HG02973 (cell line): ENCODE data around the gene SORCS1.
A peak's percentile ranks its signal among the peaks of the same experiment; 100 is the strongest.

Experiments used
- ATAC-seq: cut with Tn5 transposase; IDR thresholded peaks from one replicate; pipeline ENCODE4 v1.9.1; 2021; ENCODE audit warnings: moderate library complexity; ENCODE audit not compliant: unreplicated experiment

SORCS1 gene

DNA sequence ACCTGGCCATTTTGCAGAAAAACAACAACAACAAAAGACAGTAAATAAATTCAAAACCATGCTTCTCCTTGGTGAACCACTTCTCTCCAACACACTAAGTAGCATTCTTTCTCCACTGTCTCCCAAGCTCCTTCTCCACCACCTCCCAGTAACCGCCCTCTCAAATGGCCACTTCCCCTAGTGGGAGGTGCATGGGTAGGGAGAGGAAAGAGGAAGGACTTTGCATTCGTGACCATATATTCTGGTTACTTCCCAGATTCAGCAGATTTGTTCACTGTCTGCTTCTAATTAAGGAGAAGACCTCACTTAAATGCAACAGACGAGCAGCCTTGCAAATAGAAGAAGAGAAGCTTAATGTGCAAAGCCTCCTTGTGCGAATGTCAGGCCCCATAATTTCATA, 166.8 kb downstream of the SORCS1 start:
- ATAC-seq, result no peak

DNA sequence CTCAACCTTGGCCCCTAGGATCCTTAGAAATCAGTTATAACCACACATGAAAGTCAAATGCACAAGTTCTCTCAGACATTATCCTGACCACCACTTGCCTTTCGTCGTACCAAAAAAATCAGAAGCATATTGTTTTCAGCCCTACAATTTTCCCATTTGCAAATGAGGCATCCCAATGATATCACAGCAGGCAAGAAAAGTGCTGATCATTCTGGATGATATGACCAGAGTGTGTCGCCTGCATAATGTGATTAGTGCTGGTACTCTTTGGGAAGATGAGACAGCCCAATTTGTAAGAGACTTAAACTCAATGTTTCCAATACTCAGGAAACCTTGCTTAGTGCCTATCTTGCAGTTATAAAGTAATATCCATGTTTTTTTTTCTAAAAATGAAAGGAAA, 168.0 kb downstream of the SORCS1 start:
- ATAC-seq, result no peak

DNA sequence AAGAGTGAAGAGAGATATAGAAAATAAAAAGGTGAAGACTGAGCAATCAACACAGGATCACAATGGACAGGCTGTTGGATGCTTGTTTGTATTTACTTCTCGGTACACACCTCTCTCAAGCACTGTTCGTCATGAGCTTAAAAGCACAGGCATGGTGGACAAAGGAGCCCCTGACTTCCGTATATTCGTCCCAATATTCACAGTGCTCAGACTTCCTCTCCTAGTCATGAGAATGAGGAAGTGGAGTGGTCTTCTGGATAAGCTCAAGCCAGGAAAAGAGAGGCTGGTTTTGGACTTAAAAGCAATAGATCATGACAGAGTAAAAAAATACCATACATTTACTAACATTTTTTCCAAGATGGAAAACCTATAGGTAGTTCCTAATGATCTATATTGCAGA, 172.5 kb downstream of the SORCS1 start:
- ATAC-seq, result no peak

DNA sequence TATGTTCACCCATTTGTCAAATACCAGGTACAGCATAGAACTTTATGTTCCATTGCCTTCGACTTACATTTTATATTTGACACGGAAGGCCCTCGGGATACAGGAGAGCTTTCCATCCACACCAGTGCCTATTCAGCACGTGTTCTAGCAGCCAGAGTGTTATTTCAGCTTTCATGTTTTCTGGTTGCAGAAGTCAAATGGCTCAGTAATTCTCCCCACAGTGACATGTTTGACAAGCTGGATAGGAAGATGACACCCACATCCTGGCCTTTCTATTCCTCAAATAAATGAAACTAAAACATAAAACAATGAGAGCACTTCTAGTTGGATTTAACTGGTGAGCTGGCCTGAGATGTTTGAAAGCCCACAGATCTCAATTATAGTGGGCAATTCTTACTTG, 173.4 kb downstream of the SORCS1 start:
- ATAC-seq, result no peak

DNA sequence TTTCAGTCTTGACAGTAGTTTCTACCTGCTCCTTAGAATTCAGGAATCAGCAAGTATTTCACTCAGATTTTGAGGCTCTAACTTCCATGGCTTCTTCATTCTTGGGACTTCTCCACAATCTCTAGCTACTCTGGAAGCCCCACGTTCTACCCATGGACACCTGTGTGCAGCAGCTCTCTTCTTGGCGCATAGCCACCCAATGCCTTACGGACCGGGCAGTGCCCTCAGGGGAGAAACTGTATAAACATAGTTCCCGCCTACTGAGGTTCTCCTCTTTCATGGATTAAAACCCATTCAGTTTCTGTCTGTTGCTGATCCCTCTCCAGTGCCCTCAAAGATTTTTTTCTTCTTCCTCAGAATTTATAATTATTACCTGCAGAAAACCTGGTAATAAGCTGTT, 177.1 kb downstream of the SORCS1 start:
- ATAC-seq, result no peak

DNA sequence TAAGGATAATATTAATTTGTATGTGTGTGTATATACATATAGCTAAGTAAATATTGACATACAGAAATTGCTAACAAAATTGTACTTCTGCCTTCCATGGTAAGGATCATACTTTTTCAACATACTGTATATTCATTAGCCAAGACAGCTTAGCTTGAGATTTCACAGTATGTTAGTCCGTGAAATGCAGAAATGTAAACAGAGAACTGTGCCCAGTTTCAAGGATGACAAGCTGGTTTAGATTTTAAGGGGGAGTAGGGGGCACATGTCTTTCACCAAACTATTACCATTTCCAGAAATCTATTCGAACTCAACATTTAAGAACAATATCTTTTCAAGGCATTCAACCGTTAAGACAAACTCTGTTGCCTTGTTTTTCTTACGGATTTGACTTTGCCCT, 182.2 kb downstream of the SORCS1 start:
- no peak for ATAC-seq

DNA sequence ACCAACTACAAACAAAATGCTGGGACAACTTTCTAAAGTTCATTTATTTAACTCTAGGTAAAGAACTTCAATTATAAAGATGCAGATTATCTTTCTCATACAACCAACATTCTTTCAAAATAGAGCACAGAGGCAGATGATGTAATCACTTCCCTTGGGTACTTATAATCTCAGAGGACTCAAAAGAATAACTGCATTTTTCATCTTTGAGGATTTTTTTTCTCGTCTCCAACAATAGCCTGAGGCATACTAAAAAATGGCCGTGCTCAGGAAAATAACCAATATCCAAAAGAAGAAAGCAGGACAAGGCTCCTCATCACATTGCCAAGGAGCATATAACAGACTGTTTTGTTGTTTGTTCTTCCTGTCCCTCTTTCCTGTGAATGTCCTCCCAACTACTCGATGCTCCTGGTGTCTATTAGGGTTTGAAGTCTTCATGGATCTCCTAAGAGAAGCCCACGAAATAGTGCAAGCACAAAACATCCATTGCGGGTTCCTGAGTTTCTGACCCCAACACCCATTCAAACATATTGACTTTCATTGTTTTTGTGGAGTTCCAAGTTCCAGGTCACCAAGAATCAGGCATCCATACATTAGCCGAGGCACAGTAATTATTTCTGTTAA, 182.9 kb downstream of the SORCS1 start:
- no peak for ATAC-seq

DNA sequence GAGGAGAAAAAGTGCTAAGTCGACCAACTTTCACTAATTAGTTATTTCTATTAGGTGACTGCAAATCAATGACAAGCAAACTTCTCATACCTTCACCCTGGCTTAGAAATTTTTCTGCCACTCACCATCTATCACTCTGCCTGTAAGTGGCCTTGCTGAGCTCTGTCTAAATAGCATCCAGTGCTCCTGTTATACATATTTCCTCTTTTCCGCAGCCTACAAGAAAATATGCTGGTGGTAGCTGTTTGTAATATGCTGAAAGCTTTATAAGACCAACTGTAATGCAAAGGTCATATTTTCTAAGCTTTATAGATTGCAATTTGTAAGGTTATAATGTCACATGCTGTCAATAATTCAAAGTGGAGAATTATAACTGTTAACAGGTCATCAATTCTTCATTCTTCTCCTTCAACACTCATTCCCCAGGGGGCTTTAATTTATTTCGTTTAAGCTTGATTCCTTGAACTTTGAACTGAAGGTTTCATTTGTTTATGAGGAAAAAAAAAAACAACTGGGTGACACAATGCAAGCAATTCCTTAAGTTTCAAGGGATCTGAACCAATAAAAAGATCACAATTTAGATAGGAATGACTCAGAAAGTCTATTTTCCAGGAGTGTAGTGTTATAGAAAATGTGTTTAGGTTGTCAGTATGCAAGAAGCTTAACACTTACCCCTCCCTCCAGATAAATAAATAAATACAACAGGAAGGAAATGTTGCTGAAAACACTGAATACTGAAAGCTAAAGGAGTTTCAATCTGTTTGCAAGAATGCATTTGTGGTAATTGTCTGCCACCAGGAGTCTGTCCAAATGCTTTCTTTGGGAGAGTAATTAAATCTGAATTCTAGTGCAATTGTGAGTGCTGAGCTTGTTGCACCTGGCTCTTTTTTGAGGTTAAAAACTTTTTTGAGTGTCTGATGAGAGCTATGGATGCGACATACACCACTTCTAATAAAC, 183.7 kb downstream of the SORCS1 start:
- peak; percentile 84 for ATAC-seq

DNA sequence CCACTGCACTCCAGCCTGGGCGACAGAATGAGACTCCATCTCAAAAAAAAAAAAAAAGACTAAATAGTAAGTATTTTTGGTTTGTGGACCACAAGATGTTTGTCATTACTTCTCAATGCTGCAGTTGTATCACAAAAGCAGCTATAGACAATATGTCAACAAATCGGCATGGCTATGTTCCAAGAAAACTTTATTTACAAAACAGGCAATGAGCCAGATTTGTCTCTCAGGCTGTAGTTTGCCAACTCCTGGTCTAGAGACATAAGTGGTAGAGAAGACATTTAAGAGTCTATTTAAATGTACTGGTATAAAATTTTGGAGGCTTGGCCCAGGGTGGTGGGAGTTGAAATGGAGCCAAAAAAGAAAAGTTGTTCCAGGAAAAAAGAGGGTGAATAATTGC, 185.8 kb downstream of the SORCS1 start:
- no peak for ATAC-seq

DNA sequence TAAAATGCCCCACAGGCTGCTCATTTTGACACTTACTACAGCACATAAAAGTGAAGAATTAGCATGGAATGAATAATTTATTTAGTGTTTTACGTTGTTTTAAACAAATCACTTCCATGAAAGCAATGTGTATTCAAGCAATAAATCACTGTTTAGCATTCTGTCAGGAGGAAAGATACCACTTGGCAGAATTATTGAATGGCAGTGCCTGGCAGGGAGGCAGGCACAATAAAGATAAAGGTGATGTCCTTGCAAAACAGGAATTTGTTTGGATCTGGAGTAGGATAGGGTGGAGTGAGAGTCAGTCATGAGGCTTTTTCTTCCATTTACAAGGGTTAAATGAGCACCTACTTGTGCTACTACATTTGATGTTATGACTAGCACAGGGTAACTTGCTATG, 190.8 kb downstream of the SORCS1 start:
- no peak for ATAC-seq

DNA sequence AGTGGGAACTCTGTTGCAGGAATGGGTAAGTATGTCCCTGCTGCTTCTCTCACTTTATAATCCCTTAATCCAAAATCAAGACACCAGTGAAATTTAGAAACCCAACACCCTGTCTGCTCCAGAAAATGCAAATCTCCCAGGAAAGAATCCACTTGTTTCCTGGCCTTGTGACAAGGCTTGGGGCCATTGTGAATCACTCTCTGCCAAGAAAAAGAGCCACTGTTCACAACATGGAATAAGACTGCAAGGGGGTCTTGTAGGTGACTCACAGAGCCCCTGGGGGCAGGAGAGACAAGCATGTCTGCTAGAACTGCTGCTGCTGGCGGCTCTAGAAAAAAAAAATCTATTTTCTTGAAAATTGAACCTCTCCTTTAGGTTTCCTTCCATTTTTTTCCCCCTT, 191.2 kb downstream of the SORCS1 start:
- ATAC-seq, result no peak

DNA sequence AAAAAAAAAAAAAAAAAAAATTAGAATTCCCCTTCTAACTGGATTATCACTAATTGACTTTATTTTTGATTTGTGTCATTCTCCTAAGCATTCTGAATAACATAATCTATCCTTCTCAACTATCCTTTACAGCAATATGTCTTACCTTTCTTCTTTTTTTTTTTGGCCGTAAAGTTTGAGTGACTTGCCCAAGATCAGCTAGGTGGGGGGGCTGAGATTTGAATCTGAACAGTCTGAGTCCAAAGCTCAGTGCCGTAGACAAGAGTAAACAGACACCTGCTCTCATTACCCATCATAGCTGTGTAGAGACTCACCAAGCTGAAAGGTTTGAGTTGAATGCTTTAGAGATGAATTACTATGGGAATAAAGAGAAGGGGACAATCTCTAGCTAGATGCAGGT, 192.1 kb downstream of the SORCS1 start:
- ATAC-seq, result no peak

DNA sequence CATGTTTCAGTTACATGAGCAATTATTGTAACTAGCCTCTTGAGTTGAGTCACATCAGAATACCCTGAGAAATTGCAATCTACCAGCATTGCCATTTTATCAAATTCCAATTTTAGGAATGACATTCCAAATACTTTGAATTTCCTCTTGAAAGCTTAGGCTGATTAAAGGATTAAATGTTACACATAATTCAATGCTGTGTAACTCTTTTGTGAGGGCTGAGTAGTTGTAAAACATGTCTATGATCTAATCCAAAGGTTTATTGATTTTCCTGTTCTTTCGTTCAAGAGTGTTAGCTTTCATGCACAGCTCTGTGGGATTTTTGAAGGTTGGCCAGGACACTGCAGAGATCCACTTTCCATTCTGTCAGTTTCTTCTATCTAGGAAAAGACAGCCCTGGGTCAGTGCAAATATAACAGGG, 193.1 kb downstream of the SORCS1 start:
- no peak for ATAC-seq

DNA sequence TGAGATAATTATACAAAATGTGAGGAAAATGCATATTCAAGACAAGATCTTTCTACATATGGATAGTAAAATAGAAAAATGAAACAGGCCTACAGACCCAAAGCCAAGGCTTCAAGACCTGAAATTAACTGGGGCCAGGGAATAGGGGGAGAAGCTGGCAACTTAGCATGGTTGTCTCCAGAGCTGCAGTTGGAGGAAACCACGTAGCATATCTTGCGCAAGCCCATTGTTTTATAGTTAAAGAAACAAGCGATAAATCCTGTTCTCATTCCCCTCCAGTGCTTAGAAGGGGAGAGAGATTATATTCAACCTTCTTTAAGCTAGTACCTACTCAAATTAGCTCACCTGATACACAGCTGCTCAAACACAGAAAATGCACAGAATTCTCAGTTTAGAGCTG, 197.1 kb downstream of the SORCS1 start:
- ATAC-seq, result no peak

DNA sequence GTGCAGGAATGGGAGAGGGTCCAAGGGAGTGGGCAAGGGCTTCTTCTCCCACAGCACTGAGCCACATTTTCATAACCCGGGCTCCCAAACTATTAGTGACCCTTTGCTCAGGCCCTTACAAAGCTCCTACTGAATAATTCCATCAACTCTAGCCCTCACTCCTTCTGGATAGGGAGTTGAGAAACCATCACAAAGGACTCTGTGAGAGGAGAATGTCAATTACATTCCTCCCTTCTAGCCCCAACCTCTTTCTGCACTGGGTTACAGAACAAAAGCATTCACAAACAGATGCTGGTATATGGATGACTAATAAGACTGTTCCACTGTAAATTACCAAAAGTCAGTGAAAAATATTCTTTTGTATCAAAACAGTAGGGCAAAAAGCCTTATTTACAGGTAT, 203.7 kb downstream of the SORCS1 start:
- ATAC-seq, result no peak

DNA sequence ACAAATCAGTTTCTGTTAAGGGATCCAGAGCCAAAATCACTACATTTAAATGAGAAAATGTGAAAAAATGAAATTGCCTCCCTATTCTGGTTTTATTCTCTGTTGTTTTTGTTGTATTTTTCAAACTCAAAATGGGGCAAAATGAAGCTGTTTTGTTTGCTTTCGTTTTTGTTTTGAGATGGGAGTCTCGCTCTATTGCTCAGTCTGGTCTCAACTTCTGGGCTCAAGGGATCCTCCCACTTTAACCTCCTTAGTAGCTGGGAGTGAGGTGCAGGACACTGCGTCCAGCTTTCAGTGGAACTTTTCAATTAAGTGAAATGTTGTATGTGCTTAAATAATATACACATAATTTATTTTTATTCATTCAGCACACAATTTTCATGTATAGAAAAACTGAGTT, 205.0 kb downstream of the SORCS1 start:
- peak; percentile 42 for ATAC-seq

DNA sequence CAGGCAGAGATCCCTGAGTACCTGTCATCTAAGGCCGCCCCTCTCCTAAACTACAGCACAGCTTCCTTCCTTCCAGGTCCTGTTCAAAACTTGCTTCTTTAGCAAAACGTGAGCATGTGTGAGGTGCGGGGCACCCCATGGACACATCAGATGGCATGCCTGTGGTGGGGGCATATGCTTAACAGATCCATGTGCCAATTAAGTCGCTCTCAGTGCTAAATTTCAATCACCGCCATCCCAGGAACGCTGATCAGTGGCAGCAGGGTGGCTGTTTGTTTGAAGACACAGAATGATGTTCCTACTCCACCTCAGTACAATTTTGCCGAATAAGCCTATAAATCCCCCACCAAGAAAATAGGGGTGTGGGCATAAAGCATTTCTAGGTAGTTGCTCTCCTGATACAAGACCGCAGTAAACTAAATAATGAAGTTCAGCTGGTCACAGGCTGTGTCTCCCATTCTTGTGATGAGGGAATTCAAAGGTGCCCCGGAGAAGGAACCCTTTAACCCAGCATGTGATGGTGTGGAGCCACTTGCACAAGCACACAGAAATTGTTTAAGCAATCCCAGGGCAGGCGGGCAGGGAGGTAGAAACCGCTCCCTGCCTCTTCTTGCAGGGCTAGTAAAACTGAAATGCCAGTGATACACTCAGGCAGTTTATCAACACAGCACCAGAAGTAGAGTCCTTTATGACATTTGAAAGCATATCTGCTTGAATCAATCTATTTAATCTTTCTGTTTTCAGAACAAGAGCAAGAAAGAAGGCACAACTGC, 205.7 kb downstream of the SORCS1 start:
- no peak for ATAC-seq

DNA sequence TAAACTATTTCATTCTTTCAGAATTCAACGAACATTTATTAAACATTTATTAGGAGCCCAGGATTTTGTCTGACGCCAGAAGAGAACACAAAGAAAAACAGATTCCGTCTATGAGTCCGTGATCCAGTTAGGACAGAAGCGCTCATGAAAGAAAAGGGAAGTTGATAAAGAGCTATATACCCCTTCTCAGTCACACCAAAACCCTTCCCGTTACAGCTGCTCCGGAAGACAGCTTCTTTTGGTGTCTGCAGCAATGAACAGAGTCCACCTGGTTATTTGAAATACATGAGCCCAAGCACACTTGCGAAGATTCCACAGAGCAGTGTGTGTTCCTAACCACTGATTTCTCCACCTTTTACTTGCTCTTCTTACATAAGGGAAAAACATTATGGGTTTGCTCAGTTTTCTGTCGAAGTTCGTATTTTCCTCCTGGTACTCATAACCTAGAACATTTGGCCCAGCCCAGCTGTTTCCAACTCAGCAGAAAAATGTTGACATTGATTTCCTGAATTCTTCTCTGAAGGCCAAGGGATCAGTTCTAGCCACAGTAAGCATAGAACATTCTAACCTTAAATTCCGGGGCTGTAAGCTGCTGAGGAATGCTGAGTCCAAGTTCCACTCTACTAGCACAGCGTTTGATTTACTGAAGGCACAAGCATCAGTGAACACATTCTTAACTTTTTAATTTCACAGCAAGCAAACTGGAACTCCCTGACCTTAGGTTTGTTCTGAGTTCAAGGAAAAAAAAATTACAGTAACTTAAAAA, 206.5 kb downstream of the SORCS1 start:
- peak; percentile 72 for ATAC-seq

DNA sequence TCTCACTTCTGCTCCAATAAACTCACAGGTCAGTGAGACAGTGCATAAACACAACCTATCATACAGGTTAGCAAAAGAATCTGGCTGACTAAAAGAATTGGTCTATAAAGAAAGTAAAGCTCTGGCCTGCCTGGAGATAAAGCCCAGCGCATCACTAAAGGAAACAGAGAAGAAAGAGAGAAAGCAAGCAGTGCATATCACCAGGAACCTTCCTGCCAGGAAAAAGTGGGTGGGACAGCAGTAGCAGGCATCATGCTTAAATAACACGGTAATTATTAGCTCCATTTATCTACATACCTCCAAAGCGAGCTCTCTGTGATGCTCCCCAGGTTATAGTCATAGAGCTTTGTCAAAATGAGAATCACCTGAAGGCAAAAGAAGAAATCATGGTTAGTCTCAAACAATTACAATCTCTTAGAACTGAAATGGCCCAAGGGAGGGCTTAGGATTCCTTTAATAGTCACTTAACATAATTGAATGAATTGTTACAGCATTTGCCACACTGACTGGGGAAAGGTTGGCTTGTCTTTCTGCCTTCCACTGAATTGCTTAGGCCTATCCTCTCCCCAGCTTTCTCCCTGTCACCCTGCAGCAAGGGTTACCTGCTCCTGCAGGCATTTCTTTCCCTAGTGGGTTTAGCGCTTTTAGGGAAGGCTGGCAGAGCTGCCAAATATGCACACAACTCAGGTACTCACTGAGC, 208.1 kb downstream of the SORCS1 start:
- no peak for ATAC-seq

DNA sequence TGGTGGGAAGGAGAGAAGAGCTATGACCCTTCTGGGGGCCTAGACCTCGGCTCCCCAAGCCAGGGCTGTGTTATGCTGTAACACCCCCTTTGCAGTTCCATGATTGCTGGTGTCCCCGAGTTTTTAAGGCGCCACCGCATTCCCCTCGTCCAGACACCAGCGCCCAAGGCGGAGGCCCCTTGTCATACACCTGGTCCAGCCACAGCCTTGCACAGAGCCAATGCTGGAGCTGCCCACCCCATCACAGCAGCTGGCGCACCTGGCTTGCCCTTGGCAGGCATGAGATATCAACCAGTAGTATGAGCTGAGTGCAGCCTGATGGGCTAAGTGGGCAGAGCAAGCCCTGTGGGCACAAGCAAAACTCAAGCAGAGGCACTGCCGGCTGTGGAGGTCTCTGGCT, 209.4 kb downstream of the SORCS1 start:
- ATAC-seq, result no peak
